Epidermal melanocyte (primary cell): ENCODE results near the gene EGFR.
"Not testable (repeated sequence)": the region's sequence is repeated elsewhere in the genome, so short reads cannot be mapped to it uniquely, and the experiment has no call there.

Experiments
- DNase-seq: peaks from one replicate; pipeline ENCODE4 v3.0.0; 2011; ENCODE audit warnings: low spot score; ENCODE audit not compliant: insufficient read length

EGFR gene

GRCh38 chr7:55034776-55035175 is 16.0 kb downstream of the EGFR start:
- DNase-seq = no peak

- not testable (repeated sequence) for DNase-seq
Observed at GRCh38 chr7:55035410-55035809, 16.6 kb downstream of the EGFR start.

GRCh38 chr7:55036950-55037736 is 18.3 kb downstream of the EGFR start:
- no peak for DNase-seq

GRCh38 chr7:55043691-55044370 is 25.0 kb downstream of the EGFR start:
- no peak for DNase-seq

GRCh38 chr7:55044371-55044717 is 25.5 kb downstream of the EGFR start:
- DNase-seq = no peak

- DNase-seq = no peak
Observed at GRCh38 chr7:55044791-55045190, 26.0 kb downstream of the EGFR start.

- DNase-seq = no peak
Observed at GRCh38 chr7:55046582-55047342, 27.9 kb downstream of the EGFR start.

- DNase-seq = no peak
Observed at GRCh38 chr7:55048221-55048859, 29.5 kb downstream of the EGFR start.

- no peak for DNase-seq
Observed at GRCh38 chr7:55050281-55050680, 31.5 kb downstream of the EGFR start.

GRCh38 chr7:55052081-55052480 is 33.3 kb downstream of the EGFR start:
- no peak for DNase-seq

GRCh38 chr7:55052741-55053427 is 34.1 kb downstream of the EGFR start:
- no peak for DNase-seq

- DNase-seq = no peak
Observed at GRCh38 chr7:55053651-55054571, 35.1 kb downstream of the EGFR start.

- DNase-seq = no peak
Observed at GRCh38 chr7:55054758-55055157, 35.9 kb downstream of the EGFR start.

- DNase-seq = no peak
Observed at GRCh38 chr7:55055479-55055878, 36.7 kb downstream of the EGFR start.

GRCh38 chr7:55056068-55056467 is 37.3 kb downstream of the EGFR start:
- DNase-seq = no peak

GRCh38 chr7:55056577-55057480 is 38.0 kb downstream of the EGFR start:
- DNase-seq = no peak

GRCh38 chr7:55058314-55058713 is 39.5 kb downstream of the EGFR start:
- DNase-seq = no peak

- no peak for DNase-seq
Observed at GRCh38 chr7:55059021-55059420, 40.2 kb downstream of the EGFR start.

GRCh38 chr7:55060085-55060484 is 41.3 kb downstream of the EGFR start:
- DNase-seq = no peak
